ENCODE measurements around the gene PIEZO1. TPM values are rescaled to one million over a fixed set of nuclear protein-coding genes. Genes with fewer than 3 reads are reported as not detected.
A peak's percentile ranks its signal among the peaks of the same experiment; 100 is the strongest.

Gene PIEZO1
- total and polyA plus RNA-seq, 10 donors: 145 to 385 (median 201) TPM

DNA sequence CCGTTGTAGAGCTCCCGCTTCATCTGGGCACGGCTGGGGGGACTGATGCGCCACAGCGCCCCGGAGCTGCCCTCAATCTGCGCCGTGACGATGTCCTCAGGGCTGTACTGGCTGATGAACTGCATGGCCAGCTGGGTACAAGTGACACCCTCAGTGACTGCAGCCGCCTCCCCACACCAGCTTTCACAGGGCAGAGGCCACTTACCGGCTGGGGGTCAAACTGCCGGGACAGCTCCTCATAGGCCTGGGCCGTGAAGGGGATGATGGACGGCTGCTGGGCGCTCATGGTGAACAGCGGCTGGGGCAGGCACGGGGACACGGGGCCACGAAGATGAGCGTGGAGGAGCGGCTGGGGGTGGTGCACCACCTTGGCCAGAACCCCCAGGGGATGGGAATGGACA, 68.4 kb downstream of the PIEZO1 start:
- intact Hi-C loops (cut with DNase I; ENCODE audit: low total_unique reads): no loop called here
- no peak overlapping the region for H3K27ac ChIP-seq

GRCh38 chr16:88716201-88716600, 68.8 kb downstream of the PIEZO1 start:
- TF ChIP-seq POLR2A (IDR thresholded peaks at IDR 0.05) (no peak), POLR2AphosphoS5 (IDR thresholded peaks at IDR 0.05) (no peak), CTCF (IDR thresholded peaks at IDR 0.05 in 8 of 11, conservative IDR thresholded peaks at IDR 0.05 in 3 of 11) (no peak)

More for the DNA sequence above, 68.4 kb downstream of the PIEZO1 start:
- Histone ChIP-seq H3K4me3 (no peak overlapping the region), H3K4me1 (no peaks in the 10 kb centered on the region), H3K9me3 (no peaks in the 10 kb centered on the region), H3K36me3 (peaks cover 3 to 90% (median 83%) of the 10 kb centered on the region in 6 donors), H3K27me3 (replicated peaks in 1 of 7) (no peaks in the 10 kb centered on the region)
- TF ChIP-seq POLR2A (IDR thresholded peaks at IDR 0.05) (no peak), CTCF (IDR thresholded peaks at IDR 0.05 in 8 of 11, conservative IDR thresholded peaks at IDR 0.05 in 3 of 11) (no peak), POLR2AphosphoS5 (IDR thresholded peaks at IDR 0.05) (peak in 2 of 3 donors; percentile 21 to 45)
- no peak for DNase-seq
- WGBS, 5 donors: 93 to 97% (median 96%) methylated on average over 19 to 21 of the region's 21 CpGs

DNA sequence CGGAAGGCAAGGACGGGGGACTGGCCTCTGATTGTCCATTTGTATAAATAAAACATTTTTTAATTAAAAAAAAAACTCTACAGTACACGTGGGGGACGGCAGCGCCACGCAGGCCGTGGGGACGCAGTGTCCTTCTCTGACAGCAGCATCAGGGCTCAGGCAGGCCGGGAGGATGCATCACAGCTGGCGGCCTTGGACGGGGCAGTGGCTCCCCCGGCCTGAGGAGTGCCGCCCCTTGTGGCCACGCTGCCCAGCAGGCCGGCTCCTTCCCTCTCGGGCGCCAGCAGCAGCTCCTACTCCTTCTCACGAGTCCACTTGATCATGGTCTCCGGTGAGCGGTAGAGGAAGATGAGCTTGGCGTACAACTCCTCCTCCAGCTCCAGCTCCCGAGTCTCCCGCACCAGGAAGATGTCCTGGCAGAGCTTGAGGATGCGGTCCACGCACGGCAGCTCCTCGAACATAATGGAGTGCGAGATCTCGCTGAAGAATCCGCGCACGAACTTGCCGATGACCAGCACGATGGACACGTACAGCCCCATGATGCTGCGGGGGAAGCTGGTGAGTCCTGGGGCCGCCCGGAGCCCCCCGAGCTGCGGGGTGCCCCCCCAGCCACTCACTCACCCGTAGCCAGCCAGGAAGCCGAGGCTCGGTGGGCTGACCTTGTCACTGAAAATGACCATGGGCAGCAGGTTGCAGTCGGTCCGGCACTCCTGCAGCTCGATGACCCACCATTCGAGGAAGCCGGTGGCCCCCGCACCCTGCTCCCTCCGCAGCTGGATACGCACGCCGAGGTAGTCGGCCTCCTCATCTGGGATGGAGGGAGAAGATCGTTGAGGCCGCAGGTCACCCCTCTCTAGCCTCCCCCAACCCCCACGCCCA, 69.5 kb downstream of the PIEZO1 start:
- Histone ChIP-seq H3K4me3 (no peak overlapping the region), H3K27me3 (replicated peaks in 1 of 7) (no peaks in the 10 kb centered on the region), H3K36me3 (peaks cover under 1 to 79% (median 72%) of the 10 kb centered on the region in 6 donors), H3K9me3 (no peaks in the 10 kb centered on the region), H3K27ac (no peak overlapping the region), H3K4me1 (peaks cover 0 to 5% (median 0%) of the 10 kb centered on the region in 6 donors)
- DNase-seq: no peak
- 88 to 91% (median 90%) methylated on average over 44 to 57 of the region's 57 CpGs for WGBS, 5 donors
- no peak for TF ChIP-seq POLR2A (IDR thresholded peaks at IDR 0.05)
- no peak for TF ChIP-seq CTCF (IDR thresholded peaks at IDR 0.05 in 8 of 11, conservative IDR thresholded peaks at IDR 0.05 in 3 of 11)
- intact Hi-C loops (cut with DNase I; ENCODE audit: low total_unique reads): no loop called here

More at GRCh38 chr16:88716201-88716600, 68.8 kb downstream of the PIEZO1 start:
- no peaks in the 10 kb centered on the region for H3K27me3 ChIP-seq (replicated peaks in 1 of 7)
- H3K9me3 ChIP-seq: no peaks in the 10 kb centered on the region
- DNase-seq: no peak
- H3K27ac ChIP-seq: no peak overlapping the region
- intact Hi-C loops (cut with DNase I; ENCODE audit: low total_unique reads): no loop called here
- WGBS, 5 donors: 88 to 95% (median 94%) methylated on average over 3 to 15 of the region's 15 CpGs
- H3K4me1 ChIP-seq: peaks cover 0 to under 1% (median 0%) of the 10 kb centered on the region in 6 donors
- no peak overlapping the region for H3K4me3 ChIP-seq
- H3K36me3 ChIP-seq: peaks cover 3 to 86% (median 79%) of the 10 kb centered on the region in 6 donors
